ENCODE results near the gene RPL38. TPM values are rescaled to one million over a fixed set of nuclear protein-coding genes. Genes with fewer than 3 reads are reported as not detected.
"Not testable (repeated sequence)": the region's sequence is repeated elsewhere in the genome, so short reads cannot be mapped to it uniquely, and the experiment has no call there.

The RPL38 gene
- total and polyA plus RNA-seq, 2 donors (not counting 1 experiment from before 2014, with no cell fraction given) = 722 to 1,550 TPM

- no peaks in the 10 kb centered on the region for H3K4me1 ChIP-seq (ENCODE audit: control insufficient read depth in 2 of 2, insufficient read depth in 2 of 2, low read length in 2 of 2)
- H3K9me3 ChIP-seq (ENCODE audit: control extremely low read depth in 1 of 3, control insufficient read depth in 2 of 3, insufficient read depth in 1 of 3, low read length in 2 of 3) = peaks cover 0 to 5% (median 3%) of the 10 kb centered on the region in 3 donors
- intact Hi-C loops (cut with micrococcal nuclease) = no loop called here
- H3K36me3 ChIP-seq (replicated peaks in 1 of 2; ENCODE audit: control extremely low read depth in 1 of 2, control insufficient read depth in 1 of 2, extremely low read depth in 1 of 2, insufficient read depth in 2 of 2, low read length in 1 of 2) = no peaks in the 10 kb centered on the region
- peaks cover 2% of the 10 kb centered on the region for H3K9me3 Mint-ChIP-seq (ENCODE audit: insufficient read depth)
- no peak overlapping the region for H3K27ac Mint-ChIP-seq
- H3K4me2 ChIP-seq (replicated peaks; ENCODE audit: low read depth, low read length, poor library complexity, severe bottlenecking) = no peak overlapping the region
- H2AFZ ChIP-seq (ENCODE audit: insufficient read depth, low read depth, low read length, poor library complexity, severe bottlenecking) = no peak overlapping the region
- DNase-seq = no peak
- H3K27me3 ChIP-seq (replicated peaks in 1 of 4; ENCODE audit: control extremely low read depth in 1 of 4, control insufficient read depth in 3 of 4, insufficient read depth in 4 of 4, low read length in 3 of 4) = peaks cover 0 to 4% (median 2%) of the 10 kb centered on the region in 4 experiments
- POLR2A ChIA-PET = no interaction called here
- no peak overlapping the region for H3K4me3 ChIP-seq (ENCODE audit: control extremely low read depth in 1 of 5, extremely low read depth in 1 of 5, insufficient read depth in 1 of 5, low read depth in 2 of 5, low read length in 4 of 5)
- no peak overlapping the region for H3K9ac ChIP-seq (ENCODE audit: low read length)
- 86% methylated on average over 7 of the region's 11 CpGs for WGBS (ENCODE audit: insufficient coverage)
- H3K4me3 Mint-ChIP-seq = no peak overlapping the region
- peaks cover 25% of the 10 kb centered on the region for H3K27me3 Mint-ChIP-seq
- no peaks in the 10 kb centered on the region for H4K20me1 ChIP-seq (ENCODE audit: control insufficient read depth, insufficient read depth, low read length, poor library complexity, severe bottlenecking)
- H3K79me2 ChIP-seq (ENCODE audit: control insufficient read depth, insufficient read depth, low read length) = no peaks in the 10 kb centered on the region
- no peak overlapping the region for H3K27ac ChIP-seq (ENCODE audit: low read length in 2 of 2)
- TF ChIP-seq, protein P1, sequence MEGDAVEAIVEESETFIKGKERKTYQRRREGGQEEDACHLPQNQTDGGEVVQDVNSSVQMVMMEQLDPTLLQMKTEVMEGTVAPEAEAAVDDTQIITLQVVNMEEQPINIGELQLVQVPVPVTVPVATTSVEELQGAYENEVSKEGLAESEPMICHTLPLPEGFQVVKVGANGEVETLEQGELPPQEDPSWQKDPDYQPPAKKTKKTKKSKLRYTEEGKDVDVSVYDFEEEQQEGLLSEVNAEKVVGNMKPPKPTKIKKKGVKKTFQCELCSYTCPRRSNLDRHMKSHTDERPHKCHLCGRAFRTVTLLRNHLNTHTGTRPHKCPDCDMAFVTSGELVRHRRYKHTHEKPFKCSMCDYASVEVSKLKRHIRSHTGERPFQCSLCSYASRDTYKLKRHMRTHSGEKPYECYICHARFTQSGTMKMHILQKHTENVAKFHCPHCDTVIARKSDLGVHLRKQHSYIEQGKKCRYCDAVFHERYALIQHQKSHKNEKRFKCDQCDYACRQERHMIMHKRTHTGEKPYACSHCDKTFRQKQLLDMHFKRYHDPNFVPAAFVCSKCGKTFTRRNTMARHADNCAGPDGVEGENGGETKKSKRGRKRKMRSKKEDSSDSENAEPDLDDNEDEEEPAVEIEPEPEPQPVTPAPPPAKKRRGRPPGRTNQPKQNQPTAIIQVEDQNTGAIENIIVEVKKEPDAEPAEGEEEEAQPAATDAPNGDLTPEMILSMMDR (IDR thresholded peaks at IDR 0.05) = no peak
- TF ChIP-seq EZH2 (IDR thresholded peaks at IDR 0.05; ENCODE audit: borderline replicate concordance, insufficient read depth, low read depth, low read length, poor library complexity, severe bottlenecking) = no peak
- ATAC-seq (ENCODE audit: low read depth) = no peak
- CTCF ChIA-PET = no interaction called here
- no peaks in the 10 kb centered on the region for H3K4me1 Mint-ChIP-seq
These were observed 15.7 kb upstream of the RPL38 start for GRCh38 chr17:74187761-74188160.

DNA sequence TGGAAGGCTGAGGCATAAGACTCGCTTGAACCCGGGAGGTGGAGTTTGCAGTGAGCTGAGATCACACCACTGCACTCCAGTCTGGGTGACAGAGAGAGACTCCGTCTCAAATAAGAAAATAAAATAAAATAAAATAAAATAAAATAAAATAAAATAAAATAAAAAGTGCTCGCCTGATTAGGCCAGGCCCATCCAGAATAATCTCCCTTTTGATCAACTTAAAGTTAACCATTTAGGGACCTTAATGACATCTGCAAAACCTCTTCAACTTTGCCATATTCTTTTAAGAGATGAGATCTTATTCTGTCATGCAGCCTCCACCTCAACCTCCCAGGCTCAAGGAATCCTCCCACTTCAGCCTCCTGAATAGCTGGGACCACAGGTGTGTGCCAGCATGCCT is 14.8 kb upstream of the RPL38 start:
- H3K27ac ChIP-seq (ENCODE audit: low read length in 2 of 2); H3K4me2 ChIP-seq (replicated peaks; ENCODE audit: low read depth, low read length, poor library complexity, severe bottlenecking); H3K79me2 ChIP-seq (ENCODE audit: control insufficient read depth, insufficient read depth, low read length); H3K9me3 Mint-ChIP-seq (ENCODE audit: insufficient read depth); DNase-seq; intact Hi-C loops (cut with micrococcal nuclease); H3K27ac Mint-ChIP-seq; H3K4me3 ChIP-seq (ENCODE audit: control extremely low read depth in 1 of 5, extremely low read depth in 1 of 5, insufficient read depth in 1 of 5, low read depth in 2 of 5, low read length in 4 of 5); H3K9ac ChIP-seq (ENCODE audit: low read length); H2AFZ ChIP-seq (ENCODE audit: insufficient read depth, low read depth, low read length, poor library complexity, severe bottlenecking); H3K4me1 Mint-ChIP-seq; H3K4me3 Mint-ChIP-seq; H3K4me1 ChIP-seq (ENCODE audit: control insufficient read depth in 2 of 2, insufficient read depth in 2 of 2, low read length in 2 of 2); H3K36me3 ChIP-seq (replicated peaks in 1 of 2; ENCODE audit: control extremely low read depth in 1 of 2, control insufficient read depth in 1 of 2, extremely low read depth in 1 of 2, insufficient read depth in 2 of 2, low read length in 1 of 2); POLR2A ChIA-PET; H4K20me1 ChIP-seq (ENCODE audit: control insufficient read depth, insufficient read depth, low read length, poor library complexity, severe bottlenecking); ATAC-seq (ENCODE audit: low read depth); H3K9me3 ChIP-seq (ENCODE audit: control extremely low read depth in 1 of 3, control insufficient read depth in 2 of 3, insufficient read depth in 1 of 3, low read length in 2 of 3): not testable (repeated sequence)
- WGBS (ENCODE audit: insufficient coverage) = 87% methylated on average over 3 of the region's 4 CpGs
- CTCF ChIA-PET = interaction anchor here (1.3 kb wide), 1 partner anchor 15 kb away, joined by 3 read pairs; the partner anchor contains the start of gene RPL38
- H3K27me3 Mint-ChIP-seq = peaks cover 29% of the 10 kb centered on the region
- peaks cover 0 to 12% (median 6%) of the 10 kb centered on the region in 4 experiments for H3K27me3 ChIP-seq (replicated peaks in 1 of 4; ENCODE audit: control extremely low read depth in 1 of 4, control insufficient read depth in 3 of 4, insufficient read depth in 4 of 4, low read length in 3 of 4)
